ENCODE data around the gene PTPRM. TPM values are rescaled to one million over a fixed set of nuclear protein-coding genes. Genes with fewer than 3 reads are reported as not detected.

Gene PTPRM
- total RNA-seq, 1 donor from 2014 or later: 13.9 TPM

DNA sequence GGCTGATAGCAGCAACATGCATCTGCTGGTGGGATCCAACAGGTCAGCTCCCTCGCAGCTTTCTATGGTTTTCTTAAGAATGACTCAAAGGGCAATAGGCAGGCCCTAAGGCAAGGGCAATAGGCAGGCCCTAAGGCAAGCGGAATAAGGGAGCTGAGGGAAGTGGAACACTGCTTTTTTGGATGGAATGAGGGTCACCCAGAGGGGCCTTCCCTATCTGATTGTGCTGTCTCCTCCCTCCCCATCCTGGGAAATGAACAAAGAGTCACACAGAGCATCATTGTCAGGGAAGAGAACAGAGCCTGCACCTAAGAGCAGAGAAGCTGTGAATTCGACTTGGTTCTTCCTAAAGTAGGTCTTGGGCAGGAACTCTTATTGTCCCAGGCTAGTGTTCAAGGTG, 43.3 kb upstream of the PTPRM start:
- no peak overlapping the region for H3K4me3 Mint-ChIP-seq
- no peaks in the 10 kb centered on the region for H3K9me3 ChIP-seq (ENCODE audit: low read depth)
- H3K4me2 ChIP-seq: peak overlapping the region; percentile 1
- no peak overlapping the region for H3K27ac ChIP-seq
- no peak overlapping the region for H2AFZ ChIP-seq (replicated peaks)
- H3K79me2 ChIP-seq (ENCODE audit: low read depth): no peaks in the 10 kb centered on the region
- DNase-seq (ENCODE audit: low spot score): peak; percentile 4
- no peaks in the 10 kb centered on the region for H4K20me1 ChIP-seq (ENCODE audit: low read depth)
- no peaks in the 10 kb centered on the region for H3K27me3 ChIP-seq
- no peaks in the 10 kb centered on the region for H3K36me3 ChIP-seq
- no peaks in the 10 kb centered on the region for H3K9me3 Mint-ChIP-seq
- H3K27ac Mint-ChIP-seq: no peak overlapping the region
- H3K4me1 ChIP-seq: peaks cover 20% of the 10 kb centered on the region
- H3K4me1 Mint-ChIP-seq: peaks cover 13% of the 10 kb centered on the region
- H3K4me3 ChIP-seq: no peak overlapping the region
- peaks cover 4% of the 10 kb centered on the region for H3K27me3 Mint-ChIP-seq (ENCODE audit: insufficient read depth, low read depth)
- H3K36me3 Mint-ChIP-seq: no peaks in the 10 kb centered on the region
- H3K9ac ChIP-seq: no peak overlapping the region
- peaks cover 6% of the 10 kb centered on the region for H3F3A ChIP-seq (ENCODE audit: low read depth)
- no peak for TF ChIP-seq EZH2 (IDR thresholded peaks at IDR 0.05)
- TF ChIP-seq EZH2phosphoT487 (IDR thresholded peaks at IDR 0.05): no peak
- TF ChIP-seq, protein P1, sequence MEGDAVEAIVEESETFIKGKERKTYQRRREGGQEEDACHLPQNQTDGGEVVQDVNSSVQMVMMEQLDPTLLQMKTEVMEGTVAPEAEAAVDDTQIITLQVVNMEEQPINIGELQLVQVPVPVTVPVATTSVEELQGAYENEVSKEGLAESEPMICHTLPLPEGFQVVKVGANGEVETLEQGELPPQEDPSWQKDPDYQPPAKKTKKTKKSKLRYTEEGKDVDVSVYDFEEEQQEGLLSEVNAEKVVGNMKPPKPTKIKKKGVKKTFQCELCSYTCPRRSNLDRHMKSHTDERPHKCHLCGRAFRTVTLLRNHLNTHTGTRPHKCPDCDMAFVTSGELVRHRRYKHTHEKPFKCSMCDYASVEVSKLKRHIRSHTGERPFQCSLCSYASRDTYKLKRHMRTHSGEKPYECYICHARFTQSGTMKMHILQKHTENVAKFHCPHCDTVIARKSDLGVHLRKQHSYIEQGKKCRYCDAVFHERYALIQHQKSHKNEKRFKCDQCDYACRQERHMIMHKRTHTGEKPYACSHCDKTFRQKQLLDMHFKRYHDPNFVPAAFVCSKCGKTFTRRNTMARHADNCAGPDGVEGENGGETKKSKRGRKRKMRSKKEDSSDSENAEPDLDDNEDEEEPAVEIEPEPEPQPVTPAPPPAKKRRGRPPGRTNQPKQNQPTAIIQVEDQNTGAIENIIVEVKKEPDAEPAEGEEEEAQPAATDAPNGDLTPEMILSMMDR (IDR thresholded peaks at IDR 0.05): no peak

DNA sequence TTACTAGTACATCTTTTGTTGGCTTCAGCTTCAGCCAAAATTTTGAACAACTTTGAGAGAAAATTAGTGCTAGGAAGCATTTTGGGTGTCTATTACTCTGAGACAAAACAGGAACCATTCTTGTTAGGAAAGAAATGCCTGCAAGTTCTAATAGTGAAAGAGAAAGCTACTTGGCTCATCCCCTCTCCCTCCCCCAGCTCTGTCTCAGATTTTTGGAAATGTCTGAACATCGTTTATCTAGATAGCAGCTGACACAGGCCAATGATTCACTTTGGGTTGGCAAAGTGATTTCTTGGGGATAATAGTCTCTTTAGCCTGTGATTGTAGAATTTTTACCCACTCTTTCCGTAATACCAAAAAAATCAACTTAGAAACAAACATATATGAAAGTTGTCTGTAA, 42.3 kb upstream of the PTPRM start:
- H3K27me3 Mint-ChIP-seq (ENCODE audit: insufficient read depth, low read depth): peaks cover 4% of the 10 kb centered on the region
- Histone ChIP-seq H3K36me3 (no peaks in the 10 kb centered on the region), H3K9me3 (ENCODE audit: low read depth) (no peaks in the 10 kb centered on the region), H2AFZ (replicated peaks) (peak overlapping the region; percentile 29), H3K9ac (no peak overlapping the region), H3K27ac (no peak overlapping the region), H3F3A (ENCODE audit: low read depth) (peaks cover 6% of the 10 kb centered on the region), H3K4me3 (no peak overlapping the region), H3K4me1 (peaks cover 12% of the 10 kb centered on the region), H3K79me2 (ENCODE audit: low read depth) (no peaks in the 10 kb centered on the region), H3K27me3 (no peaks in the 10 kb centered on the region), H4K20me1 (ENCODE audit: low read depth) (no peaks in the 10 kb centered on the region), H3K4me2 (no peak overlapping the region)
- no peak overlapping the region for H3K27ac Mint-ChIP-seq
- H3K9me3 Mint-ChIP-seq: no peaks in the 10 kb centered on the region
- H3K4me1 Mint-ChIP-seq: peaks cover 12% of the 10 kb centered on the region
- no peak overlapping the region for H3K4me3 Mint-ChIP-seq
- no peak for DNase-seq (ENCODE audit: low spot score)
- no peaks in the 10 kb centered on the region for H3K36me3 Mint-ChIP-seq
- TF ChIP-seq EZH2phosphoT487 (IDR thresholded peaks at IDR 0.05) (no peak), EZH2 (IDR thresholded peaks at IDR 0.05) (no peak)
- TF ChIP-seq, protein P1 (IDR thresholded peaks at IDR 0.05): no peak

DNA sequence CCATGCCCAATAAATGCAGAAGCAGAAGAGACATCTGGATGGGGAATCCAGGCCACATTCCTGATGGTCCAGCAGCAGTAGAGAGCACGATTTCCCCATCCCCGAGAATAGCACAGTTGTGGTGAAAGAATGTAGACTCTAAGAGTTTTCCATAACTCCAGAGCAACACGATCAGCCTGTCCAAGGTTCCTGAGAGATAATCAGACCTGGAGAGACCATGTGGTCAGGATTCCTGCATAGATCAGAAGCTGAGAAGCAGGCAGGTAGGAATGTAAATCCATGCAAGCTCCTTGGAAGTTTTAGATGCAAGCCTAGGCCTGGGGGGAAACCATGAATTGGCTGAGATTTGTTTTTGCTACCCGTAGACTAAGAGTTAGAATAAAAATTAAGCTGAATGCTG, 34.2 kb upstream of the PTPRM start:
- no peak overlapping the region for H3K4me3 ChIP-seq
- no peaks in the 10 kb centered on the region for H3K4me1 Mint-ChIP-seq
- H4K20me1 ChIP-seq (ENCODE audit: low read depth): no peaks in the 10 kb centered on the region
- H3F3A ChIP-seq (ENCODE audit: low read depth): no peaks in the 10 kb centered on the region
- H3K27ac ChIP-seq: no peak overlapping the region
- peaks cover 6% of the 10 kb centered on the region for H3K9me3 Mint-ChIP-seq
- no peak overlapping the region for H2AFZ ChIP-seq (replicated peaks)
- no peaks in the 10 kb centered on the region for H3K27me3 ChIP-seq
- H3K4me1 ChIP-seq: no peaks in the 10 kb centered on the region
- no peaks in the 10 kb centered on the region for H3K9me3 ChIP-seq (ENCODE audit: low read depth)
- peaks cover 5% of the 10 kb centered on the region for H3K27me3 Mint-ChIP-seq (ENCODE audit: insufficient read depth, low read depth)
- no peak overlapping the region for H3K4me3 Mint-ChIP-seq
- no peaks in the 10 kb centered on the region for H3K36me3 Mint-ChIP-seq
- DNase-seq (ENCODE audit: low spot score): no peak
- no peak overlapping the region for H3K27ac Mint-ChIP-seq
- H3K9ac ChIP-seq: no peak overlapping the region
- H3K4me2 ChIP-seq: no peak overlapping the region
- no peak for TF ChIP-seq EZH2phosphoT487 (IDR thresholded peaks at IDR 0.05)
- TF ChIP-seq, protein P1 (IDR thresholded peaks at IDR 0.05): no peak
- TF ChIP-seq EZH2 (IDR thresholded peaks at IDR 0.05): no peak
- no peaks in the 10 kb centered on the region for H3K36me3 ChIP-seq
- no peaks in the 10 kb centered on the region for H3K79me2 ChIP-seq (ENCODE audit: low read depth)

All from neural progenitor cell (in vitro differentiated cells).